ENCODE results near the gene GSTK1.
"Not testable (repeated sequence)": the region's sequence is repeated elsewhere in the genome, so short reads cannot be mapped to it uniquely, and the experiment has no call there.

Gene GSTK1

GRCh38 chr7:143263266-143264195 is at the start of gene GSTK1:
Gene GSTK1, plus strand, starts transcription at chr7:143263441. Its CDS starts 73 bp downstream, at chr7:143263514.
- peak; percentile 73 to 80 (median 73) for DNase-seq (ENCODE audit: low read depth in 2 of 3, low spot score in 1 of 3)

GRCh38 chr7:143213478-143213877 is 49.8 kb upstream of the GSTK1 start:
- not testable (repeated sequence) for DNase-seq (ENCODE audit: low read depth in 2 of 3, low spot score in 1 of 3)

GRCh38 chr7:143214789-143215679 is 48.2 kb upstream of the GSTK1 start:
- peak; percentile 30 to 61 (median 42) for DNase-seq (ENCODE audit: low read depth in 2 of 3, low spot score in 1 of 3)

GRCh38 chr7:143216151-143216550 is 47.1 kb upstream of the GSTK1 start:
- no peak for DNase-seq (ENCODE audit: low read depth in 2 of 3, low spot score in 1 of 3)

GRCh38 chr7:143216686-143217085 is 46.6 kb upstream of the GSTK1 start:
- DNase-seq (ENCODE audit: low read depth in 2 of 3, low spot score in 1 of 3), result no peak

- DNase-seq (ENCODE audit: low read depth in 2 of 3, low spot score in 1 of 3), result no peak
Measured at GRCh38 chr7:143217806-143218205, 45.4 kb upstream of the GSTK1 start.

- DNase-seq (ENCODE audit: low read depth in 2 of 3, low spot score in 1 of 3), result no peak
Measured at GRCh38 chr7:143221286-143221685, 42.0 kb upstream of the GSTK1 start.

GRCh38 chr7:143221737-143222136 is 41.5 kb upstream of the GSTK1 start, which contains the start of gene TAS2R40:
Gene TAS2R40, plus strand, starts transcription at chr7:143222037. Its CDS starts 42 bp downstream, at chr7:143222079.
- DNase-seq (ENCODE audit: low read depth in 2 of 3, low spot score in 1 of 3), result no peak

- DNase-seq (ENCODE audit: low read depth in 2 of 3, low spot score in 1 of 3), result no peak
Measured at GRCh38 chr7:143222782-143223181, 40.5 kb upstream of the GSTK1 start.

GRCh38 chr7:143223784-143224183 is 39.5 kb upstream of the GSTK1 start:
- DNase-seq (ENCODE audit: low read depth in 2 of 3, low spot score in 1 of 3), result no peak

- no peak for DNase-seq (ENCODE audit: low read depth in 2 of 3, low spot score in 1 of 3)
Measured at GRCh38 chr7:143225047-143225446, 38.2 kb upstream of the GSTK1 start.

- DNase-seq (ENCODE audit: low read depth in 2 of 3, low spot score in 1 of 3), result no peak
Measured at GRCh38 chr7:143227806-143228205, 35.4 kb upstream of the GSTK1 start.

GRCh38 chr7:143229054-143229790 is 34.0 kb upstream of the GSTK1 start:
- DNase-seq (ENCODE audit: low read depth in 2 of 3, low spot score in 1 of 3), result no peak

GRCh38 chr7:143230602-143231457 is 32.4 kb upstream of the GSTK1 start:
- no peak for DNase-seq (ENCODE audit: low read depth in 2 of 3, low spot score in 1 of 3)

- no peak for DNase-seq (ENCODE audit: low read depth in 2 of 3, low spot score in 1 of 3)
Measured at GRCh38 chr7:143233816-143234532, 29.3 kb upstream of the GSTK1 start.

GRCh38 chr7:143234533-143234875 is 28.7 kb upstream of the GSTK1 start:
- no peak for DNase-seq (ENCODE audit: low read depth in 2 of 3, low spot score in 1 of 3)

- DNase-seq (ENCODE audit: low read depth in 2 of 3, low spot score in 1 of 3), result no peak
Measured at GRCh38 chr7:143235561-143235960, 27.7 kb upstream of the GSTK1 start.

GRCh38 chr7:143236408-143236990 is 26.7 kb upstream of the GSTK1 start:
- no peak for DNase-seq (ENCODE audit: low read depth in 2 of 3, low spot score in 1 of 3)

GRCh38 chr7:143237366-143237765 is 25.9 kb upstream of the GSTK1 start:
- no peak for DNase-seq (ENCODE audit: low read depth in 2 of 3, low spot score in 1 of 3)

All from stimulated activated CD4-positive, alpha-beta T cell treated with anti-CD3 and anti-CD28 coated beads, Interleukin-12 subunit alpha, Interleukin-12 subunit beta, amount 100 ng/mL, for 48 hours (primary cell).